K562 (cell line): ENCODE results near the gene NCKAP1. TPM values are rescaled to one million over a fixed set of nuclear protein-coding genes. Genes with fewer than 3 reads are reported as not detected.

ENCODE experiments used
- ATAC-seq: fragments of 200-7000 bp; cut with Tn5 transposase; 3 replicates; pipeline ENCODE4 v1.9.1; 2020; ENCODE audit warnings: moderate library complexity
- BruUV-seq: library from RNA; stranded (reverse); fragments of 400-500 nt; replicated peaks from 2 replicates; lab custom pipeline; 2021; lab: Mats Ljungman, UMichigan
- CTCF ChIA-PET: fragments of 300-600 bp; formaldehyde crosslinking; extraction: SDS; loops from one replicate; lab custom pipeline; 2021; ENCODE audit warnings: low intra/inter-chr PET ratio; lab: Yijun Ruan, JAX
- POLR2A ChIA-PET: fragments of 300-600, 350-650 bp; sonication (Branson Sonifier 250); formaldehyde crosslinking; extraction: SDS; loops from one replicate; lab custom pipeline; 2021; ENCODE audit warnings: antibody characterized with exemption, inconsistent platforms; lab: Yijun Ruan, JAX
- DNase-seq, 4 experiments: peaks; one replicate each; pipeline versions ENCODE4 v3.0.0 to v3.0.0-alpha.2; 2011 to 2018; ENCODE audit warnings: low spot score in 3 of 4, mixed read lengths in 3 of 4; ENCODE audit errors: extremely low read depth in 1 of 4
- FAIRE-seq: peaks from 2 replicates; lab custom pipeline; 2011; peaks lifted over from hg19 to GRCh38; lab: Jason Lieb, UNC
- H2AFZ ChIP-seq: 2 replicates; pipeline ENCODE4 v1.6.0; 2011; ENCODE audit warnings: low read depth, low read length, control low read depth, inconsistent platforms
- H3K27ac ChIP-seq: fragments of 200-600 bp; 3 replicates; pipeline ENCODE4 v1.8.0; 2011; ENCODE audit warnings: low read depth, mild to moderate bottlenecking, control low read depth, inconsistent platforms, low read length, moderate library complexity, mixed read lengths; ENCODE audit errors: extremely low read depth
- H3K27me3 ChIP-seq, 2 experiments: fragments of 300-600 bp in 1 of 2; 2 replicates in 1 of 2; 3 replicates in 1 of 2; pipeline versions ENCODE4 v1.6.0 to v1.8.0; 2011; ENCODE audit warnings: inconsistent platforms in 2 of 2, low read length in 2 of 2, mild to moderate bottlenecking in 1 of 2, mixed read lengths in 1 of 2, moderate library complexity in 1 of 2; ENCODE audit not compliant: control insufficient read depth in 2 of 2, insufficient read depth in 2 of 2
- H3K36me3 ChIP-seq: fragments of 300-600 bp; 3 replicates; pipeline ENCODE4 v1.8.0; 2011; ENCODE audit warnings: mild to moderate bottlenecking, low read length, inconsistent platforms; ENCODE audit not compliant: control insufficient read depth, insufficient read depth
- H3K4me1 ChIP-seq, 2 experiments: fragments of 200-600 bp in 1 of 2; replicated peaks in 1 of 2; 2 replicates in 1 of 2; 3 replicates in 1 of 2; pipeline versions ENCODE4 v1.5.1 to v1.8.0; 2011; ENCODE audit warnings: inconsistent platforms in 2 of 2, low read length in 2 of 2, mild to moderate bottlenecking in 1 of 2, mixed read lengths in 1 of 2, moderate library complexity in 1 of 2; ENCODE audit not compliant: control insufficient read depth in 2 of 2, insufficient read depth in 2 of 2
- H3K4me2 ChIP-seq: 2 replicates; pipeline ENCODE4 v1.6.1; 2011; ENCODE audit warnings: low read length, control low read depth, inconsistent platforms, mixed read lengths; ENCODE audit not compliant: insufficient read depth
- H3K4me3 ChIP-seq: fragments of 200-600 bp; sonication (generic), shearing (Covaris generic); 2 replicates; pipeline ENCODE4 v1.5.1; 2016; ENCODE audit warnings: control low read depth, inconsistent platforms
- H3K79me2 ChIP-seq: fragments of 200-600 bp; 3 replicates; pipeline ENCODE4 v1.8.0; 2011; ENCODE audit warnings: low read length, inconsistent platforms; ENCODE audit not compliant: control insufficient read depth, insufficient read depth
- H3K9ac ChIP-seq, 2 experiments: 2 replicates each; pipeline versions ENCODE4 v1.6.0 to v1.6.1; 2011; ENCODE audit warnings: low read depth in 2 of 2, low read length in 2 of 2, control low read depth in 1 of 2, inconsistent platforms in 1 of 2, mild to moderate bottlenecking in 1 of 2, mixed read lengths in 1 of 2; ENCODE audit not compliant: insufficient read depth in 1 of 2
- H3K9me1 ChIP-seq: one replicate; pipeline ENCODE4 v1.6.0; 2011; ENCODE audit warnings: inconsistent platforms, mild to moderate bottlenecking, low read length, moderate library complexity; ENCODE audit not compliant: control insufficient read depth, insufficient read depth
- H3K9me3 ChIP-seq: replicated peaks from 2 replicates; pipeline ENCODE4 v1.5.1; 2011; ENCODE audit warnings: low read depth, low read length, inconsistent platforms; ENCODE audit not compliant: control insufficient read depth, insufficient read depth
- H4K20me1 ChIP-seq: replicated peaks from 2 replicates; pipeline ENCODE4 v1.6.1; 2011; ENCODE audit warnings: low read length, inconsistent platforms, mixed read lengths; ENCODE audit not compliant: control insufficient read depth, insufficient read depth
- KDM2B ChIP-seq: fragments of 250-450 bp; sonication (Bioruptor Pico); IDR thresholded peaks from 2 replicates; pipeline ENCODE4 v1.8.0; 2021; ENCODE audit warnings: mild to moderate bottlenecking, moderate library complexity
- NR0B1 ChIP-seq: fragments of 450-650 bp; IDR thresholded peaks from one replicate; pipeline ENCODE4 v1.6.1; 2018; ENCODE audit warnings: mild to moderate bottlenecking, moderate library complexity; ENCODE audit not compliant: partially characterized antibody
- UBTF ChIP-seq, 2 experiments: IDR thresholded peaks; 2 replicates each; pipeline ENCODE4 v1.6.1; 2012; ENCODE audit warnings: improper control_type of control experiment in 2 of 2, low read depth in 2 of 2, low read length in 2 of 2, borderline replicate concordance in 1 of 2
- ZFP30 ChIP-seq: fragments of 250-450 bp; sonication (Bioruptor Pico); IDR thresholded peaks from 2 replicates; pipeline ENCODE4 v1.8.0; 2022; ENCODE audit warnings: moderate library complexity, mild to moderate bottlenecking, inconsistent platforms, borderline replicate concordance
- ZNF232 ChIP-seq: sonication (generic); formaldehyde crosslinking; IDR thresholded peaks from 2 replicates; pipeline ENCODE4 v1.8.0; 2022; ENCODE audit warnings: mild to moderate bottlenecking, missing genetic modification reagents
- ZNF57 ChIP-seq: fragments of 450-650 bp; formaldehyde crosslinking; IDR thresholded peaks from 2 replicates; pipeline ENCODE4 v1.4.0; 2020; ENCODE audit warnings: mild to moderate bottlenecking, moderate library complexity
- ZZZ3 ChIP-seq: fragments of 450-650 bp; IDR thresholded peaks from 2 replicates; pipeline ENCODE4 v1.6.1; 2016; ENCODE audit warnings: antibody characterized with exemption, mild to moderate bottlenecking, moderate library complexity
- WGBS: fragments of 100-300 bp; shearing (Covaris generic); methylation state at CpG from one replicate; pipeline ENCODE4 v1.1.6; 2016; ENCODE audit warnings: low coverage, mixed read lengths; ENCODE audit not compliant: insufficient coverage; ENCODE audit errors: missing lambda C conversion rate; 5-methylcytosine and 5-hydroxymethylcytosine counted together
- in situ Hi-C: fragments of 300-500 bp; cut with MboI; formaldehyde crosslinking; loops from 4 replicates; pipeline ENCODE4 v1.15.0; 2018; ENCODE audit warnings: inconsistent platforms, mixed read lengths
- intact Hi-C: fragments of 100-400 bp; cut with micrococcal nuclease; formaldehyde crosslinking; loops from 2 replicates; pipeline ENCODE4 v1.14.2; 2022
- polyA plus RNA-seq, 8 experiments: library from polyadenylated mRNA; depleted of rRNA in 4 of 8; stranded (reverse) in 5 of 8; unstranded in 3 of 8; fragments of >200 nt; fragmentation: Nextera tagmentation in 2 of 8; fragmentation: Illumina TruSeq in 1 of 8; extraction: Ambion mirVana in 2 of 8; extraction: Trizol in 1 of 8; gene quantifications; 2 replicates each; pipeline versions ENCODE4 v1.2.1 to v1.2.3, GENCODE V29; 2011 to 2014; ENCODE audit warnings: inconsistent platforms in 1 of 8, missing spikeins in 1 of 8
- total RNA-seq, 7 experiments: library from RNA; depleted of rRNA in 6 of 7; stranded (reverse); fragments of >200 nt in 6 of 7; fragmentation: Illumina TruSeq in 2 of 7; extraction: Trizol in 2 of 7; gene quantifications; 2 replicates each; pipeline versions ENCODE4 v1.2.1 to v1.2.3, GENCODE V29; 2011 to 2021; ENCODE audit warnings: low replicate concordance in 1 of 7

NCKAP1 gene
- total and polyA plus RNA-seq, 9 of the 15 experiments (the other 6 are each of a cell fraction or from before 2014, with no cell fraction given) = 34.0 to 153 (median 88.7) TPM

DNA sequence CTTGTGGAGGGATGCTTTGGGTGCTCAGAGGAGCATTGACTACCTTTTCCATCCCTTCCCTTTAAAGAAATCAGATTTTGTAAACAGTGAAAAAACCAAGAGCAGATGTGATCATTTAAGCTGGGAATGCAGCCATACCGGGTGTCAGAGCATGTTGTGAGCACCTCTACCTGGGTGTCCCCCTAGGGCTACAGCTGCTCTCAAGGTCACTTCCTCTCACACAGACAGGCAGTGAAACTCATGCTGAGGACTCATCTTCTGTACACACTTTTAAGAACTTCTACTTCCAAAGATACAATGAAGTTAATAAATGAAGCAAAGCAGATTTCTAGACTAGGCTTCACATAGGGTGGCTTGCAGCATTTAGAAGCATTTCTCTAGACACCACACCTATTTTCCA is 123.4 kb downstream of the NCKAP1 start:
- no TSS peak for BruUV-seq
- intact Hi-C loops (no loop called here), in situ Hi-C loops (no loop called here)
- POLR2A ChIA-PET = no interaction called here
- no peaks in the 10 kb centered on the region for H3K9me3 ChIP-seq
- peaks cover 4% of the 10 kb centered on the region for H3K9me1 ChIP-seq
- no peak overlapping the region for H2AFZ ChIP-seq
- H3K79me2 ChIP-seq = no peaks in the 10 kb centered on the region
- H3K4me3 ChIP-seq = no peak overlapping the region
- ATAC-seq (no peak), FAIRE-seq (no peak), DNase-seq (no peak)
- H3K27me3 ChIP-seq = no peaks in the 10 kb centered on the region
- no peak overlapping the region for H3K9ac ChIP-seq
- WGBS = 82% methylated on average over 1 of the region's 1 CpG
- CTCF ChIA-PET = no interaction called here
- H3K4me2 ChIP-seq = no peak overlapping the region
- TF ChIP-seq NR0B1 = no peak
- no peak for TF ChIP-seq UBTF (IDR thresholded peaks at IDR 0.05; ENCODE audit: borderline replicate concordance in 1 of 2, low read depth in 2 of 2, low read length in 2 of 2)
- TF ChIP-seq KDM2B (CRISPR knock-in tag) = no peak
- TF ChIP-seq ZZZ3 = no peak
- no peak for TF ChIP-seq ZFP30 (CRISPR knock-in tag)
- TF ChIP-seq ZNF57 (CRISPR knock-in tag) = no peak
- TF ChIP-seq ZNF232 (CRISPR knock-in tag) = no peak
- no peak overlapping the region for H3K27ac ChIP-seq
- no peaks in the 10 kb centered on the region for H3K4me1 ChIP-seq
- peaks cover 54% of the 10 kb centered on the region for H3K36me3 ChIP-seq
- H4K20me1 ChIP-seq = no peaks in the 10 kb centered on the region
